B cell (primary cell): Measurements from ENCODE around the gene MAP3K6. TPM values are rescaled to one million over a fixed set of nuclear protein-coding genes. Genes with fewer than 3 reads are reported as not detected.

Experiments used
- ATAC-seq: fragments of 200-7000 bp; cut with Tn5 transposase; one replicate; pipeline ENCODE4 v1.10.0; 2021; ENCODE audit warnings: low read depth, mild to moderate bottlenecking, moderate number of reproducible peaks, moderate library complexity
- CTCF ChIA-PET: fragments of 350-600 bp; sonication (Branson Sonifier 250); formaldehyde crosslinking; loops from one replicate; lab custom pipeline; 2021; ENCODE audit warnings: antibody characterized with exemption, inconsistent platforms; lab: Charles Lee
- POLR2A ChIA-PET: fragments of 350-600 bp; sonication (Branson Sonifier 250); formaldehyde crosslinking; loops from one replicate; lab custom pipeline; 2021; ENCODE audit warnings: antibody characterized with exemption; lab: Charles Lee
- DNase-seq: peaks from one replicate; pipeline ENCODE4 v3.0.0; 2013
- H2AFZ ChIP-seq: 2 replicates; pipeline ENCODE4 v1.6.1; 2012; ENCODE audit warnings: mild to moderate bottlenecking, low read depth, low read length; ENCODE audit not compliant: insufficient read depth, poor library complexity, severe bottlenecking
- H3K27ac ChIP-seq, 2 donors: 1 replicate in 1 of 2; 2 replicates in 1 of 2; pipeline ENCODE4 v1.5.1; 2012 to 2013; ENCODE audit warnings: low read length in 2 of 2, mild to moderate bottlenecking in 2 of 2, moderate library complexity in 1 of 2
- H3K27me3 ChIP-seq, 4 experiments: fragments of 200-600 bp in 1 of 4; sonication (generic) in 1 of 4; replicated peaks in 1 of 4; 1 replicate in 2 of 4; 2 replicates in 2 of 4; pipeline versions ENCODE4 v1.6.1 to v1.7.0; 2013 to 2016; ENCODE audit warnings: low read length in 3 of 4, mild to moderate bottlenecking in 2 of 4, mixed read lengths in 1 of 4, moderate library complexity in 1 of 4; ENCODE audit not compliant: insufficient read depth in 4 of 4, control insufficient read depth in 3 of 4; ENCODE audit errors: control extremely low read depth in 1 of 4
- H3K36me3 ChIP-seq, 2 experiments: replicated peaks in 1 of 2; 1 replicate in 1 of 2; 2 replicates in 1 of 2; pipeline versions ENCODE4 v1.6.1 to v1.7.1; 2013; ENCODE audit warnings: low read length in 1 of 2; ENCODE audit not compliant: insufficient read depth in 2 of 2, control insufficient read depth in 1 of 2; ENCODE audit errors: control extremely low read depth in 1 of 2, extremely low read depth in 1 of 2
- H3K4me1 ChIP-seq, 2 donors: fragments of 200-600 bp in 1 of 2; sonication (generic) in 1 of 2; 1 replicate in 1 of 2; 2 replicates in 1 of 2; pipeline versions ENCODE4 v1.5.1 to v1.6.1; 2013 to 2017; ENCODE audit warnings: low read length in 2 of 2; ENCODE audit not compliant: control insufficient read depth in 2 of 2, insufficient read depth in 2 of 2
- H3K4me2 ChIP-seq: replicated peaks from 2 replicates; pipeline ENCODE3; 2012; ENCODE audit warnings: mild to moderate bottlenecking, low read depth, low read length; ENCODE audit not compliant: poor library complexity, severe bottlenecking
- H3K4me3 ChIP-seq, 5 experiments: fragments of 200-600 bp in 1 of 5; sonication (generic) in 1 of 5; 1 replicate in 3 of 5; 2 replicates in 2 of 5; pipeline versions ENCODE4 v1.5.1 to v1.7.0; 2011 to 2016; ENCODE audit warnings: low read length in 4 of 5, mild to moderate bottlenecking in 4 of 5, low read depth in 2 of 5, control low read depth in 1 of 5, moderate library complexity in 1 of 5; ENCODE audit not compliant: insufficient read depth in 1 of 5; ENCODE audit errors: control extremely low read depth in 1 of 5, extremely low read depth in 1 of 5
- H3K79me2 ChIP-seq: fragments of 200-600 bp; sonication (generic); one replicate; pipeline ENCODE4 v1.6.0; 2016; ENCODE audit warnings: low read length; ENCODE audit not compliant: control insufficient read depth, insufficient read depth
- H3K9ac ChIP-seq: fragments of 200-600 bp; sonication (generic); 2 replicates; pipeline ENCODE4 v1.6.1; 2017; ENCODE audit warnings: mild to moderate bottlenecking, low read length, moderate library complexity
- H3K9me3 ChIP-seq, 3 donors: one replicate each; pipeline versions ENCODE4 v1.6.1 to v1.7.1; 2013; ENCODE audit warnings: low read length in 2 of 3; ENCODE audit not compliant: control insufficient read depth in 2 of 3, insufficient read depth in 1 of 3; ENCODE audit errors: control extremely low read depth in 1 of 3
- H4K20me1 ChIP-seq: 2 replicates; pipeline ENCODE4 v1.6.0; 2012; ENCODE audit warnings: mild to moderate bottlenecking, low read length; ENCODE audit not compliant: insufficient read depth, control insufficient read depth, poor library complexity, severe bottlenecking
- H3K27ac Mint-ChIP-seq: one replicate; pipeline ENCODE4 v1.8.0; 2021; ENCODE audit warnings: mixed read lengths
- H3K27me3 Mint-ChIP-seq: one replicate; pipeline ENCODE4 v1.8.0; 2021; ENCODE audit warnings: mixed read lengths
- H3K4me1 Mint-ChIP-seq: one replicate; pipeline ENCODE4 v1.8.0; 2021; ENCODE audit warnings: mixed read lengths
- H3K4me3 Mint-ChIP-seq: one replicate; pipeline ENCODE4 v1.8.0; 2021; ENCODE audit warnings: mixed read lengths
- H3K9me3 Mint-ChIP-seq: one replicate; pipeline ENCODE4 v1.8.0; 2022; ENCODE audit warnings: mixed read lengths; ENCODE audit not compliant: insufficient read depth
- CTCF ChIP-seq: fragments of 200-600 bp; IDR thresholded peaks from one replicate; pipeline ENCODE4 v1.8.0; 2022; ENCODE audit warnings: antibody characterized with exemption, mild to moderate bottlenecking
- EZH2 ChIP-seq: IDR thresholded peaks from 2 replicates; pipeline ENCODE4 v1.6.1; 2012; ENCODE audit warnings: borderline replicate concordance, low read depth, mild to moderate bottlenecking, moderate library complexity, low read length; ENCODE audit not compliant: insufficient read depth, poor library complexity, severe bottlenecking
- WGBS: methylation state at CpG from one replicate; pipeline ENCODE4 v1.1.5; 2013; ENCODE audit warnings: missing lambda C conversion rate; ENCODE audit not compliant: insufficient coverage; 5-methylcytosine and 5-hydroxymethylcytosine counted together
- intact Hi-C: fragments of 100-400 bp; cut with micrococcal nuclease; formaldehyde crosslinking; loops from one replicate; pipeline ENCODE4 v1.10.0; 2022
- polyA plus RNA-seq: library from polyadenylated mRNA; depleted of rRNA; stranded (reverse); fragments of >200 nt; gene quantifications from 2 replicates; pipeline ENCODE4 v1.2.3, GENCODE V29; 2012
- total RNA-seq, 2 donors: library from RNA; stranded (reverse); fragments of 120-200 nt in 1 of 2; gene quantifications; 1 replicate in 1 of 2; 2 replicates in 1 of 2; pipeline versions ENCODE4 v1.2.3 to v1.2.4, GENCODE V29; 2013 to 2022

Gene MAP3K6
- total and polyA plus RNA-seq, 2 donors (not counting 1 experiment from before 2014, with no cell fraction given) = 9.4 to 11.0 TPM

DNA sequence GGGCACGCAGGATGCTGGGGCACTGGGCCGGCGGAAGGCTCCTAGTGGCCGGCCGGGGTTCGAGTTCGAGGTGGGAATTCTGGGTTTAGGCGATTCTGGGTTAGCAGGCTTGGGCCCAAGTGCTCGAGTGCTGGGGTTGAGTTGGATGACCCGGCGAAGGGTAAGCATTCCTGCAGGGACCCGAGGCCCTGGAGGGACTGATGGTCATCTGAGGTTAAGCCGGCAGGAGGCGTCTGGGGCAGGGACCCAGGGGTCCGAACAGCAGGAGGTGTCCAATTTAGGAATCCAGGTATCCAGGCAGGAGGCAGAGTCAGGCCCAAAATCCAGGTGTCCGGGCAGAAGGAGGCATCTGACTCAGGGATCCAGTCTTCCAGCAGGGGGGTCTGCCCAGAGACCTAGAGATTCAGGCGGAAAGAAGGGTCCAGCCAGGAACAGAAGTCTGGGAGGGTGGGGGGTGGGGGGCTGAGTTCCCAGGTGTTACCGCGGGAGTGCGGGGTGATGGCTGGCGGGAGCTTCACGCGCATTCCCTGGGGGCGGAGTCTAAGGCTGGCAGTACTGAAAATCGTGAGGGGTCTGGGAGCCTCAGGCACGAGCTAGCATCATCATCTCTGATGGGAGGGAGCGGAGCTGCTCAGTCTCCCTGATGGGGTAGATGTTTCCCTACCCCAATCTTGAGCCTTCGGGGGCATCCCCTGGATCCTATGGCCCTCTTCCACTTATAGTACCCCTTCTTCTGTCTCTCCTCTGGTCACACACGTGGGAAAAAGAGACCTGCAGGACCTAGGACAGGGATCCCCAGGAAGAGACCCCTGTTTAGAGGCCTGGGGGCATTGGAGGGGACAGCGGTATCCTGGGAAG, 26.2 kb upstream of the MAP3K6 start:
- no peaks in the 10 kb centered on the region for H4K20me1 ChIP-seq
- H3K4me3 ChIP-seq = peak overlapping the region in 4 of 5 experiments; percentile 34 to 60 (median 56)
- H3K27ac Mint-ChIP-seq = peak overlapping the region; percentile 26
- H3K4me3 Mint-ChIP-seq = peak overlapping the region; percentile 75
- H3K4me1 ChIP-seq = peaks cover 12 to 24% of the 10 kb centered on the region in 2 donors
- H3K36me3 ChIP-seq = no peaks in the 10 kb centered on the region
- ChIA-PET POLR2A (no interaction called here), CTCF (interaction anchor here (0.7 to 7.8 kb wide), 5 partner anchors 36 to 291 kb away, joined by 3 to 402 read pairs (median 6); partner anchors contain the start of gene AHDC1)
- peak; percentile 40 for DNase-seq
- TF ChIP-seq EZH2 (no peak), CTCF (no peak)
- intact Hi-C loops = loop anchor here (1.0 to 10.0 kb wide), 4 partner anchors 158 to 294 kb away; partner anchors contain the start of genes AHDC1 and WDTC1
- H3K27me3 Mint-ChIP-seq = peaks cover 3% of the 10 kb centered on the region
- ATAC-seq = no peak
- peaks cover 22% of the 10 kb centered on the region for H3K4me1 Mint-ChIP-seq
- H3K27me3 ChIP-seq = no peaks in the 10 kb centered on the region
- H3K9ac ChIP-seq = peak overlapping the region; percentile 68
- peak overlapping the region; percentile 96 for H3K4me2 ChIP-seq
- 26% methylated on average over 20 of the region's 30 CpGs for WGBS
- no peaks in the 10 kb centered on the region for H3K79me2 ChIP-seq
- peak overlapping the region in 1 of 2 donors; percentile 50 for H3K27ac ChIP-seq
- no peaks in the 10 kb centered on the region for H3K9me3 ChIP-seq
- H2AFZ ChIP-seq = peak overlapping the region; percentile 75
- H3K9me3 Mint-ChIP-seq = no peaks in the 10 kb centered on the region
